Fibroblast of skin of scalp (primary cell): ENCODE data around the gene CRYBG3.
A peak's percentile ranks its signal among the peaks of the same experiment; 100 is the strongest.
"Not testable (repeated sequence)": the region's sequence is repeated elsewhere in the genome, so short reads cannot be mapped to it uniquely, and the experiment has no call there.

ENCODE experiments used
- DNase-seq: peaks from one replicate; pipeline ENCODE4 v3.0.0-alpha.2; 2013

The CRYBG3 gene

GRCh38 chr3:97899331-97899730 lies 77.5 kb downstream of the CRYBG3 start:
- DNase-seq, result no peak

GRCh38 chr3:97901313-97902248 lies 79.8 kb downstream of the CRYBG3 start:
- no peak for DNase-seq

GRCh38 chr3:97909830-97910229 lies 88.0 kb downstream of the CRYBG3 start:
- not testable (repeated sequence) for DNase-seq

DNA sequence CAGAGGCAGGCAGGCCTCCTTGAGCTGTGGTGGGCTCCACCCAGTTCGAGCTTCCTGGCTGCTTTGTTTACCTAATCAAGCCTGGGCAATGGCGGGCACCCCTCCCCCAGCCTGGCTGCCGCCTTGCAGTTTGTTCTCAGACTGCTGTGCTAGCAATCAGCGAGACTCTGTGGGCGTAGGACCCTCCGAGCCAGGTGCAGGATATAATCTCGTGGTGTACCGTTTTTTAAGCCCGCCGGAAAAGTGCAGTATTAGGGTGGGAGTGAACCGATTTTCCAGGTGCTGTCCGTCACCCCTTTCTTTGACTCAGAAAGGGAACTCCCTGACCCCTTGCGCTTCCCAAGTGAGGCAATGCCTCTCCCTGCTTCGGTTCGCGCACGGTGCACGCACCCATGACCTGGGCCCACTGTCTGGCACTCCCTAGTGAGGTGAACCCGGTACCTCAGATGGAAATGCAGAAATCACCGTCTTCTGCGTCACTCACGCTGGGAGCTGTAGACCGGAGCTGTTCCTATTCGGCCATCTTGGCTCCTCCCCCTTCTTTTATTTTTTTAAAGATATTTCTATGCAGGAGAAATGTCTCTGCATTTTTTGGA lies 88.5 kb downstream of the CRYBG3 start:
- DNase-seq, result not testable (repeated sequence)

DNA sequence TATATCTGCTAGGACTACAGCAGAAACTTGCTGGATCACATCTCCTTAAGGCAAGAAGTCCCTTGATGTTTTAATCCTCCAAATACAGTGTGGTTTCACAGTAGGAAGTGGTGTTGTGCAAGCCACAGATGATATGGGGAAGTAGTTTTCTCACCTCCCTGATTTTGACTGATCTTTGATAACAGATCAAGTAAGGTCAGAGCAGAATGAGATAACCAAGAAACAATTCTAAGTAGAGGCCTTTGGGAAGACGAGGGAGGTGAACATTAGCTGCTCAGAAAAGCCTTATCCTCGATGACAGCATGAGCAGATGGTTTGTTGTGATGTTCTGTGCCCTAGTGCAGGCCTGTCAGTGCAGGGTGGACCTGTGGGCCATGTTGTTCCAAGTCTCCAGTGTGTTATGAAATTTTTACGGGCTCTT lies 89.1 kb downstream of the CRYBG3 start:
- no peak for DNase-seq

- DNase-seq, result no peak
These were observed 89.6 kb downstream of the CRYBG3 start for GRCh38 chr3:97911459-97911858.

DNA sequence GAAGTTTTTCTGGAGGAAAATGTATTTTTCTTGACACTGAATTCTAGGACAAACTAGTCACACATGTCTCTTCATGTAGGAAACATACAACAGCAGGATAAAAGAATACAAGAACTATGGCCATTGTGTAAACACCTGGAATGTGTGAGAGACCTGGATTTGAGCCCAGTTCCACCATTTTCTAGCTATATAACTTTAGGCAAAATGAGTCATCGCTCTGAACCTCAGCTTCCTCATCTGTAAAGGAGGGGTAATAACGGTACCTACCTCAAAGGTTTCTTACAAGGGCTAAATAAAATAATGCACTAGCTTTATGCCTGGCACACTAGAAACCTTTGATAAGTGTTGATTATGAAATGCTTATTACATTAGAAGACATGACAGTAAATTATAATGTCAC lies 92.6 kb downstream of the CRYBG3 start:
- DNase-seq, result peak; percentile 9

GRCh38 chr3:97916576-97916975 lies 94.8 kb downstream of the CRYBG3 start:
- DNase-seq, result no peak

DNA sequence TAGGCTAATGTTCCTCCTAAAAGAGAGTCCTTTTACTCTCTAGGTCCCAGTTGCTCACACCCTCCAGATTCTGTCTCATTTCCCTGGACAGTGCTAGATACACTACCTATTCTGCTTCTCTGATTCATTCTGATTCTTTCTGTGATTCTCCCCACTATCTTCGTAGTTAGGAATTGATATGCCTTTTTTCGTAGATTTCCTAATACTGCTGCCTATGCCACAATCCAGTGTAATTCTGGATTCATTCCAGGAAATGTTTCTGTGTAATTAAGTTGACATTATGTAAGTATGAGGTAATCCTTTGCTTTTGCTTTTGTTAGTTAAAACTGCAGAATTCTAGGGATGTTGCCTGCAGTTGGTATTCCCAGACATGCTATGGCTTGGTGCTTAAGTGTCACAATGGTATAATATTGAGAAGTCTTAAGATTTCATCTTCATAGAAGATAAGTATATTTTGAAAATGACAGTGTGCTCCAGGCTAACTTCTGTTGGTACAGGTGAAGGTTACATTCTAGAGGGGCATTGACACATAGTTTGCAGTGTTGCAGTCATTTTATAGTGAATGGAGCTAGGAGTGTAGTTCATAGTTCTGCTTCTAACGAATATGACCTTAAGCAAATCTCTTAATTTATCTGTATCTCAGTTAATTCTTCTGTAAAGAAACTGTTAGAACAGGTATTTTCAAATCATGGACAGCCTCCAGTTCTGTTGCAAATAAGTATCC lies 96.2 kb downstream of the CRYBG3 start:
- peak; percentile 5 for DNase-seq

- DNase-seq, result peak; percentile 51
These were observed 105.9 kb downstream of the CRYBG3 start for GRCh38 chr3:97927704-97928103.

- DNase-seq, result no peak
These were observed 107.2 kb downstream of the CRYBG3 start for GRCh38 chr3:97928986-97929385.

DNA sequence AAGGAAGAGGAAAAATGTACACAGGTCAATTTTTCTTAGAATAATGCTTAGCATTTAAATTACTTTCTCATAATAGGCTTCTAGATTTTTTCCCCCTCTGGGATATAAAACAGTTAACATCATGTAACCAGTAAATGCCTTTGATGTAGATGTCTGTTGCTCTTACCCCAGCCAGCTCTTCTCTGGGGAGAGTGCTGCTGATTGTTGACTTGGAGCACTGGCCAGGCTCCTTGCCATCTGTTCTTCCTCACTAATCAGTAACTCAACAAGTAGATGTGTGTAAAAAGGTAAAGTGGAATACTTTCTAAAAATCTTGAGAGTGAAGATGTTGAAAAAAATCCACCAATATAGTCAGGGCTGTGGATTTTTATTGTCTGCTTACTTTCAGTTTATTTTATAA lies 108.2 kb downstream of the CRYBG3 start:
- DNase-seq, result no peak

GRCh38 chr3:97931218-97931617 lies 109.4 kb downstream of the CRYBG3 start:
- no peak for DNase-seq

- no peak for DNase-seq
These were observed 110.6 kb downstream of the CRYBG3 start for GRCh38 chr3:97932387-97932801.

GRCh38 chr3:97934980-97935695 lies 113.3 kb downstream of the CRYBG3 start:
- no peak for DNase-seq

DNA sequence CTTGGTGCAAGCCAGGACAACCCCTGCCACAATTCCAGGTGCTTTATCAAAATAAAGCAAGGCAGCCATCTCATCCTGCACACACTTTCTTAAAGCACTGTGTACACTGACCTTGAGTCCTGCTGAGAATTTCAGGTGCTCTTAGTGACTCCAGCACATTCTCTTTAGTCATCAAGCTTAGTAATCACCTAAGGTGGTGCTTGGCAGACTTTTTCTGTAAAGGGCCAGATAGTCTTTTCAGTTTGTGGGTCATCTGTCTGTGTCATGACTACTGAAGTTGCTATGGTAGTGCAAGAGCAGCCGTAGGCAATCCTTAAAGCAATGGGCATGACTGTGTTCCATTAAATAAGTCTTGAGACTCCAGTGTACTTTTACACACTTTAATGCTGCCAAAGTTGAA lies 114.0 kb downstream of the CRYBG3 start:
- no peak for DNase-seq

DNA sequence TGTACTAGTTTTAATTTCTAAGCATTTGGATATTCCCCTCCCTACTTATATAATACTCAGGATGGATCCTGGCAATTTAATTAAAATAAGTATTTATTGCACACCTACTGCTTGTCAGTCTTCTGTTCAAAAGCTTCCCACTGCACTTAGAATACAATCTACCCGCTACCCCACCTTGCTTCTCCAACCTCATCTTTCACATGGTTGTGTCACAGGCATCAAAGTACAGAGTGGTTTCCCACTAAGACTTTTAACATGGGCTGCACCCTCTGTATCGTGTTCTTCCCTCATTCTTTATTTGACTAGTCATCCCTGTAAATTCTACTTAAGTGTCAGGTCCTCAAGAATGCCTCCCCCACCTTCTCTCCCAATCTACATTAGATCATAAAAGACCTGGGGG lies 115.4 kb downstream of the CRYBG3 start:
- DNase-seq, result no peak

GRCh38 chr3:97938444-97938843 lies 116.6 kb downstream of the CRYBG3 start:
- peak; percentile 27 for DNase-seq

DNA sequence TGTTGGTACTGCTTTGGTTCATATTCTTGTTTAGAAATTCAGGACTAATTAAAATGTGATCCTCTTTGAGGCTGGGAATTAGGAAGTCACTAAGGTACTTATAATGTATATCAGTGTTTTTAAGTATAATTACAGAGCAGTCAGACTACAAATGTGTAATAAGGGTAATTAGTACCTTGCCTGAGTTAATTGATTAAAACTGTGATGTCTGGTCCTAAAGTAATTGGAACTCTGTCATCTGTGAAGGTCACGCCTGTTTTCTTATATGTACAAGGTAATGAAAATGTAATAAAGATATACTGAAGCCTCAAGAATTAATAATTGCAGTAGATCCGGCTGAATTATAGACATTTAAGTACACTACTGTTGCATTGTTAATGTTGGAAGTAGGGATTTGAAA lies 117.6 kb downstream of the CRYBG3 start:
- no peak for DNase-seq

DNA sequence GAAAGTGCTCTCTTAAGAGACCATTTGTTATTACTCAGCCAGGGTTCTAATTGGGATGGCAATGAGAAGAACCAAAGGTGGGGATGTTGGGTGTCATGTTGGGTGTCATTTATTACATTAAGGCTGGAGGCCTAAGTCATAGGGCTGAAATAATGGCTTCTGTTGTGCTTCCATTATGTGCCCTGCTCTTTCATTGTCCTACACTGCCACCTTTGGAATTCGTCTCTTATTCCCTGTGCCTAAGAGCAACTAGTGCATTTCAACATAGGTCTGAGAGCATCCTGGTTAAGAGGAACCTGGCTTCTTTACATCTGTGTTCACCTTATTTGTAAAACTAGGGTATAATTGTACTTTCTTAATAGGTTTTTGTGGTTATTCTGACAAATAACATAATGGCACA lies 118.2 kb downstream of the CRYBG3 start:
- DNase-seq, result no peak

DNA sequence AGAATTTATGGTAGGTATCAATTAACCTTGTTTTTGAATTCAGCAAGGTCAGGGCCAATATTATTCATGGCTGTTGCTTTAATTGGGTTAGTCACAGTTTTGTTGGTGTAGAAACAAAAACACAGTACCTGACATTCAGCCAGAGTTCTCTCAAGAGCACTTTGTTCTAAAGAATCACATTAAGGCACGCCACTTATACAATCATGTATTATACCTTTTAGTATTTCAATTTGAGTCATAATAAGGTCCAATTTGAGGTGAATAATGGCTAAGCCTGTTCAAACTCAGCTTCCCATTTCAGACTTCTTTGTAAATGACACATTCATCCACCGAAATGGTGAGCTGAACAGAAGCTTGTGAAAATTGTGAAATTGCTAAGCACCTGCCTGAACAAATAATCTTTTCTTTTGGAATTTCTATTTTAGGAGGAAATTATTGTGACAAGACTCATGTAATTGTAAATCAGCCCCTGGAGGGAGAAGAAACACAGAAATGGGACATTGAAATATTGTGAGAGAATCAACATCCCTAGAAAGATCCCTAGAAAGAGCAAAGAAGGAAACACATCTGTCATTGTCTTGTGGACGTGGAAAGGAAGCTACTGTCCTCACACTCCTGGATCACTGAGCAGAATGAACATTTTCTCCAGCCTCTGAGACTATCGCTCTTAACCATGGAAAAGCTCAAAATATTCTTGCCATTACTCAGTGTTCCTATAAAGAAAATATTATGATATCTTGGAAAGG lies 121.2 kb downstream of the CRYBG3 start:
- no peak for DNase-seq
